Renal cortex interstitium (tissue), 11 donors: ENCODE results near the gene ACTRT2. TPM values are rescaled to one million over a fixed set of nuclear protein-coding genes. Genes with fewer than 3 reads are reported as not detected.

Experiments used
- DNase-seq, 11 donors: peaks; one replicate each; pipeline ENCODE4 v3.0.0-alpha.2; 2013; ENCODE audit warnings: low read depth in 9 of 11, low spot score in 4 of 11; ENCODE audit errors: extremely low read depth in 1 of 11
- polyA plus RNA-seq, 3 donors: library from polyadenylated mRNA; unstranded; fragments of 120-200 nt; gene quantifications; one replicate each; pipeline ENCODE4 v1.2.1, GENCODE V29; 2013; ENCODE audit not compliant: insufficient read length in 3 of 3

Gene ACTRT2
- polyA plus RNA-seq, 3 donors, result not detected

- DNase-seq, result no peak
Measured at GRCh38 chr1:3000671-3001470, 20.4 kb upstream of the ACTRT2 start.

- DNase-seq, result no peak
Measured at GRCh38 chr1:3001471-3002348, 19.6 kb upstream of the ACTRT2 start.

- no peak for DNase-seq
Measured at GRCh38 chr1:3002349-3003038, 18.8 kb upstream of the ACTRT2 start.

GRCh38 chr1:3003039-3003940, 18.0 kb upstream of the ACTRT2 start:
- DNase-seq, result no peak

- DNase-seq, result no peak
Measured at GRCh38 chr1:3003941-3004270, 17.4 kb upstream of the ACTRT2 start.

GRCh38 chr1:3004285-3005205, 16.7 kb upstream of the ACTRT2 start:
- DNase-seq, result no peak

- DNase-seq, result no peak
Measured at GRCh38 chr1:3005771-3006170, 15.5 kb upstream of the ACTRT2 start.

- no peak for DNase-seq
Measured at GRCh38 chr1:3007298-3008147, 13.7 kb upstream of the ACTRT2 start.

GRCh38 chr1:3009021-3009420, 12.2 kb upstream of the ACTRT2 start:
- DNase-seq, result no peak

GRCh38 chr1:3009556-3009955, 11.7 kb upstream of the ACTRT2 start:
- no peak for DNase-seq

GRCh38 chr1:3011127-3011526, 10.1 kb upstream of the ACTRT2 start:
- no peak for DNase-seq

- peak in 9 of 11 donors; percentile 28 to 57 (median 48) for DNase-seq
Measured at GRCh38 chr1:3011631-3012455, 9.4 kb upstream of the ACTRT2 start.

GRCh38 chr1:3012456-3013291, 8.6 kb upstream of the ACTRT2 start:
- peak in 8 of 11 donors; percentile 7 to 46 (median 33) for DNase-seq

GRCh38 chr1:3013371-3014049, 7.8 kb upstream of the ACTRT2 start:
- DNase-seq, result no peak

- no peak for DNase-seq
Measured at GRCh38 chr1:3014050-3014440, 7.2 kb upstream of the ACTRT2 start.
